Measurements from ENCODE around the gene SMYD3. TPM values are rescaled to one million over a fixed set of nuclear protein-coding genes. Genes with fewer than 3 reads are reported as not detected.

The SMYD3 gene
- total and polyA plus RNA-seq, 9 donors = 10.8 to 24.0 (median 13.7) TPM

GRCh38 chr1:245869847-245870246 is 637.2 kb downstream of the SMYD3 start:
- TF ChIP-seq CTCF (IDR thresholded peaks at IDR 0.05) (no peak), EP300 (IDR thresholded peaks at IDR 0.05) (no peak), POLR2A (IDR thresholded peaks at IDR 0.05) (no peak)

DNA sequence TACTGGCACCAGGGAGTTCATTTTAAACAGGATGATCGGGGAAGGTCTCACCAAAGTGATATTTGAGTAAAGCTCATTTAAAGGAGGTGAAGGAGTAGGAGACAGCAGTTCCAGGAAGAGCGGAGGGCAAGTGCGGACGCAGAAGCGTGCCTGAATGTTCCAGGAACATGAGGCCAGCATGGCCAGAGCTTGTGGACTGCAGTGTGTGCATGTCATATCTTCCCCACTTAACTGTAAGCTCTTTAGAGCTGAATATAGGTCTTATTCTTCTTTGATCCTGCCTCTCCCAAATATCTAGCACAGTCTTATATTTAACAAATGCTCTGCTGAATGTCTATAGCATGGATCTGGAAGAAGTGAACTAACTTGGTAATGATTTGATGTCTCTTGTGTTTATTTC is 639.3 kb downstream of the SMYD3 start:
- no peaks in the 10 kb centered on the region for H3K9me3 ChIP-seq
- H3K27me3 ChIP-seq = no peaks in the 10 kb centered on the region
- no peak overlapping the region for H3K4me3 ChIP-seq
- no peaks in the 10 kb centered on the region for H3K4me1 ChIP-seq (ENCODE audit: insufficient read depth)
- WGBS, 3 donors = 59 to 78% (median 75%) methylated on average over 5 of the region's 5 CpGs
- intact Hi-C loops (cut with DNase I) = no loop called here
- H3K36me3 ChIP-seq = no peaks in the 10 kb centered on the region
- TF ChIP-seq EP300 (IDR thresholded peaks at IDR 0.05) (no peak), CTCF (IDR thresholded peaks at IDR 0.05) (no peak), POLR2A (IDR thresholded peaks at IDR 0.05) (no peak)
- DNase-seq = no peak
- no peak overlapping the region for H3K27ac ChIP-seq

More at GRCh38 chr1:245869847-245870246, 637.2 kb downstream of the SMYD3 start:
- no peaks in the 10 kb centered on the region for H3K36me3 ChIP-seq
- intact Hi-C loops (cut with DNase I) = no loop called here
- DNase-seq = no peak
- no peaks in the 10 kb centered on the region for H3K9me3 ChIP-seq
- H3K4me3 ChIP-seq = no peak overlapping the region
- 93 to 96% (median 94%) methylated on average over 7 of the region's 7 CpGs for WGBS, 3 donors
- H3K27me3 ChIP-seq = no peaks in the 10 kb centered on the region
- H3K4me1 ChIP-seq (ENCODE audit: insufficient read depth) = peaks cover 2% of the 10 kb centered on the region
- no peak overlapping the region for H3K27ac ChIP-seq

DNA sequence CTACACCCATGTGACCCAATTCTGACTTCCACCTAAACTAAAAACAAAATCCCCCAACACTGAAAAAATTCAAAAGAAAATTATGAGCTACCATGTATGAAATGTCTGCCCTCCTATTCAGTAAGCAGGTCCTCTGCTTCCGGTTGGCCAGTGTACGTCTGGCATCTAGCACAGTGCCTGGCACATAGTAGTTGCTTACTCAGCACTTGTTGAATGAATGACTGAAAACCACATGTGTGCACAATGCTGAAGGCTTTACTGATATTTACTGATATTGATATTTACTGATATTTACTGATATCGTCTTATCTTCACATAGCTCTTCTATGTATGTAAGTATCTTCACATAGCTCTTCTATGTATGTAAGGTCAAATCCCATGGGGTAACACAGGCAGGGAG is 642.2 kb downstream of the SMYD3 start:
- WGBS, 3 donors = 92 to 99% (median 97%) methylated on average over 3 of the region's 3 CpGs
- no peak for DNase-seq
- H3K4me3 ChIP-seq = no peak overlapping the region
- no peaks in the 10 kb centered on the region for H3K36me3 ChIP-seq
- peaks cover 2% of the 10 kb centered on the region for H3K4me1 ChIP-seq (ENCODE audit: insufficient read depth)
- TF ChIP-seq EP300 (IDR thresholded peaks at IDR 0.05) = no peak
- no peak for TF ChIP-seq POLR2A (IDR thresholded peaks at IDR 0.05)
- no peak for TF ChIP-seq CTCF (IDR thresholded peaks at IDR 0.05)
- no peaks in the 10 kb centered on the region for H3K27me3 ChIP-seq
- no peak overlapping the region for H3K27ac ChIP-seq
- H3K9me3 ChIP-seq = no peaks in the 10 kb centered on the region
- intact Hi-C loops (cut with DNase I) = no loop called here

DNA sequence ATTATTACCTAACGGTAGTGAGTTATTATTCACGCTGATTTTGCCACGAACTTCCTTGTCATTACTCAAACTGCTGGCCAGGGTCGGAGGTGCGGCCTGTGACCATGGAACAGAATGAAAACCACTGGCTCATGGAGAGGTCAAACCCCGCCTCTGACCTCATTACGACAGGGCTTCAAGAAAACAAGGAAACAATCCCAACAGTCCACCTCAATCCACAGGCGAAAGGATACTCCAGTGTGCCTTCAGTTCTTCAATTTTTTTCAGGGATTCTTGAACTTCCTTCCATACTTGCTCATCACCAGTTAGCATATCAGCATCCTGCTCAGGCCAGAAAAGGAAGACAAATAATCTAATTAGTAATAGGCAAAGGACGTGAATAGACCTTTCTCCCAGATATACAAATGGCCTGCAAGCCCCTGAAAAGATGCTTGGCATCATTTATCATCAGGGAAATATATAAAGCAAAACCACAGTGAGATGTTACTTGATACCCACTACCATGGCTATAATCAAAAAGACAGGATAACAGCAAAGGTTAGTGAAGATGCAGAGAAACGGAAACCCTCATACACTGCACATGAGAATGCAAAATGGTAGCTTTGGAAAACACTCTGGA is 643.4 kb downstream of the SMYD3 start:
- intact Hi-C loops (cut with DNase I) = no loop called here
- Histone ChIP-seq H3K27me3 (no peaks in the 10 kb centered on the region), H3K9me3 (no peaks in the 10 kb centered on the region), H3K4me1 (ENCODE audit: insufficient read depth) (peaks cover 2% of the 10 kb centered on the region), H3K4me3 (no peak overlapping the region), H3K36me3 (no peaks in the 10 kb centered on the region), H3K27ac (no peak overlapping the region)
- DNase-seq = no peak
- no peak for TF ChIP-seq POLR2A (IDR thresholded peaks at IDR 0.05)
- TF ChIP-seq CTCF (IDR thresholded peaks at IDR 0.05) = no peak
- TF ChIP-seq EP300 (IDR thresholded peaks at IDR 0.05) = no peak
- WGBS, 3 donors = 77 to 88% (median 87%) methylated on average over 10 of the region's 10 CpGs
